HG03354 (cell line): ENCODE measurements around the gene CA4.
"Not testable (repeated sequence)": the region's sequence is repeated elsewhere in the genome, so short reads cannot be mapped to it uniquely, and the experiment has no call there.

ENCODE experiments used
- ATAC-seq: cut with Tn5 transposase; IDR thresholded peaks from one replicate; pipeline ENCODE4 v1.9.1; 2021; ENCODE audit warnings: mild to moderate bottlenecking; ENCODE audit not compliant: unreplicated experiment, poor library complexity, severe bottlenecking

CA4 gene

DNA sequence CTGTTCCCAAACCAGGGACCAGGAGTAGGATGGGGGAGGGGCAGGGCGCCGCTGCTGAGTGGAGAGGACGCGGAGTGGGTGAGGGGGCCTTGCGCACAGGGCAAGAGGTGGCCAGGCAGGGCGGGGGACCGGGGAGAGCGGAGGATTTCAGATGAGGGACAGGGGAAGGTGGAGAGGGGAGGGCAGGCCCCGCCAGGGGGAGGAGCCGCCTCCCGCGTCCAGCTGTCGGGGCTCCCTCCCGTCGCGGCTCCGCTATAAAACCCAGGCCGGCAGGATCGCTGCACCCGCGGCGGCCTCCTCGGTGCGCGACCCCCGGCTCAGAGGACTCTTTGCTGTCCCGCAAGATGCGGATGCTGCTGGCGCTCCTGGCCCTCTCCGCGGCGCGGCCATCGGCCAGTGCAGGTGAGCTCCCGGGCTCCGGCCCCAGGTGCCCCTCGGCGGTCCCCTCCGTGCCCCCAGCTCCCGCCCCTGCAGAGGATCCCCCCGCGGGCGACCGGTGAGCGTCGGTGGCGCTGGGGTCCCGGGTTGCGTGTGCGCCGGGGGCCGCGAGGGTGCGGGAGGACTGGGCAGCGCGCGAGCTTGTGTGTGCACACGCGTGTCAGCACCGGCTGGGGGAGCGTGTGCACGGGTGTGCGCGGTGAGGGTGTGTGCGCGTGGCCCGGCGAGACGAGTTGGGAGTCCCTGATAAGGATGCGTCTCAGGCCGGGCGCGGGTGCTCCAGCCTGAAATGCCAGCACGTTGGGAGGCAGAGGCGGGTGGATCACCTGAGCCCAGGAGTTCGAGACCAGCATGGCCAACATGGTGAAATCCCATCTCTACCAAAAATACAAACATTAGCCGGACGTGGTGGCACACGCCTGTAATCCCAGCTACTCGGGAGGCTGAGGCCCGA, at the start of gene CA4:
Gene CA4 (plus strand): TSS at position 283 of the 892 bp plus-strand sequence. CDS start 62 bp downstream, at position 345.
- ATAC-seq = no peak

GRCh38 chr17:60100577-60100976, 49.2 kb upstream of the CA4 start:
- ATAC-seq = not testable (repeated sequence)

- not testable (repeated sequence) for ATAC-seq
Observed at GRCh38 chr17:60102015-60102631, 47.6 kb upstream of the CA4 start.

- no peak for ATAC-seq
Observed at GRCh38 chr17:60102632-60103096, 47.1 kb upstream of the CA4 start.

- no peak for ATAC-seq
Observed at GRCh38 chr17:60103957-60104356, 45.8 kb upstream of the CA4 start.

GRCh38 chr17:60106340-60107059, 43.3 kb upstream of the CA4 start:
- ATAC-seq = no peak

GRCh38 chr17:60107526-60108257, 42.1 kb upstream of the CA4 start:
- ATAC-seq = no peak

DNA sequence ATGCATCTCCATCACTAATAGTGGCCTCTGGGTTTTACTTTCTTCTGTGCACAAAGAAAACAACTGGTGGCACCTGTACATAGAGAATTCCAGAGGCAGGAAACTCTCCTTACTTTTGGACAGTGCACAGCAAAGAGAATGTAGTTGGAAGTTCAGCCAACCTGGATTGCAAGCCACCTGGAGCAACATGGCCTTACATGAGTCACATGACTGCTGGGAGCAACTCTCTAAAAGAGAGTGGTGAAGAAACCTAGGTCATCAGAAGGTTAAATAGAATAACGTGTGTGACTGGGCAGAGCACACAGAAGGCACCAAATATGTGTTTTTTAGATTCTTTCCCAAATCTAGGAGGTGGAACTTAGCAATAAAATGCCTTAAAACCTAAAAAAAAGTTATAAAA, 41.5 kb upstream of the CA4 start:
- ATAC-seq = not testable (repeated sequence)

GRCh38 chr17:60108712-60109111, 41.1 kb upstream of the CA4 start:
- no peak for ATAC-seq

DNA sequence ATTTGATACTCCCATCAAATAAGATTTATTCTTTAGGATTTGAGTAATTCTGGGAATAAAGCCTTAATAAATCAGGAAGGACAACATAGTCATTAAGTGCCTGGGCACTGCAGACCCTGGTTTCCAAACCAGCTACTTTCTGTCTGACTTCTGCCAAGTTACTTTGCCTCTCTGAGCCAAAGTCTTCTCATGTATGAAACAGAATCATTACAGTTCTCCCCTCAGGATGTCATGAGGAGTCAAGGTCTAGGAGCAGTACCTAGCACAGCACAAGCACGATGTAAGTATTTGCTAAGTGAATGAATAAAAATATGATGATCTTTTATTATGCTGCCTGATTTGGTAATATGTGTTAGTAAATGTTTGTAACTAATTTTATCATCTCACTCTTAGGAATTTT, 40.6 kb upstream of the CA4 start:
- ATAC-seq = no peak

DNA sequence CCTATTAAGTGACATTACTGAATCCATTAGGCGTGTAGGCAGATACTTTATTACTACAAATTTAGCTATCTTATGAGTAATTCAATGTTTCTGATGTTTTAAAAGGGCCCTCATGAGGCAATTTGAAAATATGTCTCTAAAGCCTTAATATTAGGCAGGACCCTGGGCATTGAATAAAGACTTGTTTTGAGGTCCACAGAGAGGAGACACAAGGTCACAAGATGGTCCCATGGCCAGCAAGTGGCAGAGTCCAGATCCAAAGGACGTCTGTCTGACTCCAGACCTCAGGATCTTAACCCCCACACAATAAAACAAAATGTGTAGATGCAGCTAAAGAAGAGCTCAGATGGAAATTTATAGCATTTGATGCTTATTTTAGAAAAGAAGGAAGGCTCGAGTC, 39.2 kb upstream of the CA4 start:
- ATAC-seq = no peak

- ATAC-seq = not testable (repeated sequence)
Observed at GRCh38 chr17:60111661-60112060, 38.1 kb upstream of the CA4 start.

DNA sequence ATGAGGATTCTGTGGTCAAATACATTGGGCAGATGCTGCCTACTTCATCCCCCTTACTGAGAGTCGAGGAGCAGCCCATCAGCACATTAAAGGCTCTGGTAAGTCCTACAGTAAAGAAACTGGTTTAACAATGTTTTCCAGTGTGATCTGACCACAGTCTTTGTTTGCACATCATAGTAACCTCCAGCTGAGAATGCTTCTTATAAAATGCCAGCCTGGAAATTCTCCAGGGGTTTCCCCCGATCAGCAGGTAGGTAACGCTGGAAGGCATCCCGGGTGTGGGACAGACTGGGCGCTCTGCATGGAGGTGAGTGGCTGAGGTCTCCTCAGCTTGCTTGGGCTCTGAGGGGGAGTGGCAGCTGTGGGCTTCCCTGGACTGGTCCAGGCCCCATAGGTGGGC, 34.4 kb upstream of the CA4 start:
- not testable (repeated sequence) for ATAC-seq

GRCh38 chr17:60116196-60116595, 33.6 kb upstream of the CA4 start:
- ATAC-seq = not testable (repeated sequence)

GRCh38 chr17:60119162-60119561, 30.6 kb upstream of the CA4 start:
- ATAC-seq = not testable (repeated sequence)

DNA sequence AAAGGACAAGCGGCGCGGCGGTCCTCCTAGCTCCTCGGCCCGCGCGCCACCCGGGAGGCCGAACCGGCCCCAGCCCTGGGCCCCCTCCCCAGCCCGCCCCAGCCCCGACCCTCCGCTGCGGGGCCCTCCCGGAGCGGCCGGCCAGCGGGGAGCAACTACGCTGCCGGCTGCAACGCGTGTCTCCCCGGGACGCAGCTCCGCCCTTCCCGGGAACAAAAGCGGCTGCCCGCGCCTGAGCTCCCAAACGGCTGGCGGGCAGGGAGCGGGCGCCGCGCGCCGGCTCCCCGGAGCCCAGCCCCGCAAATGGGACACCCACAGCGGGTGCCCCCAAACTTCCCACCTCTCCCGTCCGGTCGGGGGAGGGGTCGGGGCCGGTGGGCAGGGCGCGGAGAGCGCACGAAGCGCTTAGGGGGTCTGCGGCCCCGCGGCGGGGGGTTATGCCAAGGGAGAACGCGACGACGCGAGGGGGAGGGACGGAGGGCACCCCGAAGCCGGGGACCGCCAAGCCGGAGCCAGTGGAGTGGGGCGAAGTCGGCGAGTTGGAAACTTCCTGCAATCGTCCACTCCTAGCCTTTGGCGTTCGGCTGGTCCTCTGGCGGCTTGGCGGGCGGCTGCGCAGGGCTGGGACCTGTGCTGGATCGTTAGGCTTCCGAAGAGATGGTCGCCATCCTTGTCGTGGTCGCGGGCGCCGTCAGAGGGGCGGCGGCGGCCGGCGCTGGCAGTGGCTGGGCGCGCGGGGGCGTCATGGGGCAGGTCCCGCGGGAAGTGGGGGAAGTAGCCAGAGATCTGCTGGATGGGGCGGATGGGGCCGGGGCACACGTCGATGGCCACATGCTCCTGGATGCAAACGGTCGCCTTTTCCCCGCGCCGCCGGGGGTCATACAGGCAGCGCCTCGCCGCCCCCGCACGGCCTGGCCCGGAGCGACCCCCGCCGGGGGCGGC, 29.7 kb upstream of the CA4 start:
- not testable (repeated sequence) for ATAC-seq

- ATAC-seq = no peak
Observed at GRCh38 chr17:60127068-60128064, 22.4 kb upstream of the CA4 start.
